ENCODE data around the gene METAP1D. TPM values are rescaled to one million over a fixed set of nuclear protein-coding genes. Genes with fewer than 3 reads are reported as not detected.
A peak's percentile ranks its signal among the peaks of the same experiment; 100 is the strongest.
"Not testable (repeated sequence)": the region's sequence is repeated elsewhere in the genome, so short reads cannot be mapped to it uniquely, and the experiment has no call there.

Gene METAP1D
- total RNA-seq, 2 donors from 2014 or later, result 5.7 to 6.5 TPM

DNA sequence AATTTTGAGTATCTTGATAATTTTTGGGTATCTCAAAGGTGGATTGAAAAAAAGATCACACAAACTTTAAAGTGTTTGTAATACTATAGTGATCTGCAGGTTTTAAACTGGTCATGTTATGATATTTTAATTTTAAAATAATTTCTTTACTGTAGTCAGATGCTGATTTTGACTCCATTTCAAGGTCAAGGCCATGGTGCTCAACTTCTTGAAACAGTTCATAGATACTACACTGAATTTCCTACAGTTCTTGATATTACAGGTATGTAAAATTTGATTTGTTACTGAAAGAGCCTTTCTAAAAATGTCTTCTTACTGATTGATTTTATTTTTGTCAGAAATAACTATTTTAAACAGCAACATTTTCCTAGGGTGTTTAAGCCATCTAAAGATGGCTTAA, 33.1 kb upstream of the METAP1D start:
- peaks cover 4% of the 10 kb centered on the region for H3K36me3 Mint-ChIP-seq (ENCODE audit: low read depth)
- no peak overlapping the region for H3K4me3 Mint-ChIP-seq
- H3K27me3 Mint-ChIP-seq, result no peaks in the 10 kb centered on the region
- H3K4me1 Mint-ChIP-seq, result peaks cover 4% of the 10 kb centered on the region
- no peak for DNase-seq
- no peak for ATAC-seq
- no peaks in the 10 kb centered on the region for H3K9me3 ChIP-seq (ENCODE audit: control insufficient read depth, low read length, poor library complexity, severe bottlenecking)
- no peak overlapping the region for H3K27ac Mint-ChIP-seq

DNA sequence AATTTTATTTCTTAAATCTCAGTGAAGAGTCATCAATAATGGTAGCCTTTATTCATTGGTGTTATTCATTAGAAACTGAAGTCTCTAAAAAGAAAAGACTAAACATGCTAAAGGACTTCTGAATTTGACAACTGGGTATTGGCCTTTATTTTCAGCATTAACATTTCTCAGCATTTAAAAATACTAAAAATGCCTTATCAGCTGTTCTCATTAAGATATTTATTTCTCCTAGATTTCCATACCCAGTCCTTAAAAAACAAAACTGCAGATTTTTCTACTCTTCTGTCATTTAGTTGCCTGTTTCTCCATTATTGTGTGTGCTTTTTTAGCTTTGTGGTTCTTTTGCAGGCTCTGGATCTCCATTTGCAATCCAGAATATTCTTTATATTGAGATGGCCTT, 31.2 kb upstream of the METAP1D start:
- Mint-ChIP-seq H3K27me3 (no peaks in the 10 kb centered on the region), H3K27ac (no peak overlapping the region)
- no peak for DNase-seq

DNA sequence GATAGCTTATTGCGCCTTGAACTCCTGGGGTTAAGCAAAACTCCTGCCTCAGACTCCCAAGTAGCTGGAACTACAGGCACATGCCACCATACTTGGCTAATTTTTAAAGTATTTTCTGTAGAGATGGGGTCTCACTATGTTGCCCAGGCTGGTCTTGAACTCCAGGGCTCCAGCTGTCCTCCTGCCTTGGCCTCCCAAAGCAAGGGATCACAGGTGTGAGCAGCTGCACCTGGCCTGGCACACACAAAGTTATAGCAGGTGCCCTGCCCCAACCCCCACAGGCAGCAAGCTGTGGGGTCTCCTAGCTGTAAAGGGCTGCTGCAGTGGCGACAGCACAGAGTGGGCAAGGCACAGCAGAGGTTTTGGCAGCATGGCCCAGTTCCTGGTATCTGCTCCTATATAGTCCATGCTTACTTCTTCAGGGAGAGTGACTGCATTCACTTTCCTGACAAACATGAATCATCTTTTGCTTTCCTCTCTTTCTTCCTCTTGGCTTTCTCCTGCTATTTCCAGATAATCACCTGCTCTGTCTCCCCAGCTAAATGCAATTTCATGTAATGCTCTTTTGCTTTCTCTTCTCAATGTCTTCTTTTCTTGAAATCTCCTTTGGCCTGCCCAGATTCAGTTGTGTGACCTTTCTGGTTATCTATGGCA, 27.3 kb upstream of the METAP1D start:
- Mint-ChIP-seq H3K36me3 (ENCODE audit: low read depth) (peaks cover 4% of the 10 kb centered on the region), H3K4me3 (no peak overlapping the region), H3K27me3 (no peaks in the 10 kb centered on the region), H3K4me1 (peaks cover 6% of the 10 kb centered on the region), H3K27ac (no peak overlapping the region)
- DNase-seq, result no peak
- no peaks in the 10 kb centered on the region for H3K9me3 ChIP-seq (ENCODE audit: control insufficient read depth, low read length, poor library complexity, severe bottlenecking)
- ATAC-seq, result no peak

More for the DNA sequence above, 31.2 kb upstream of the METAP1D start:
- no peak for ATAC-seq
- H3K4me3 Mint-ChIP-seq, result no peak overlapping the region
- peaks cover 7% of the 10 kb centered on the region for H3K4me1 Mint-ChIP-seq
- H3K36me3 Mint-ChIP-seq (ENCODE audit: low read depth), result peaks cover 8% of the 10 kb centered on the region
- no peaks in the 10 kb centered on the region for H3K9me3 ChIP-seq (ENCODE audit: control insufficient read depth, low read length, poor library complexity, severe bottlenecking)

DNA sequence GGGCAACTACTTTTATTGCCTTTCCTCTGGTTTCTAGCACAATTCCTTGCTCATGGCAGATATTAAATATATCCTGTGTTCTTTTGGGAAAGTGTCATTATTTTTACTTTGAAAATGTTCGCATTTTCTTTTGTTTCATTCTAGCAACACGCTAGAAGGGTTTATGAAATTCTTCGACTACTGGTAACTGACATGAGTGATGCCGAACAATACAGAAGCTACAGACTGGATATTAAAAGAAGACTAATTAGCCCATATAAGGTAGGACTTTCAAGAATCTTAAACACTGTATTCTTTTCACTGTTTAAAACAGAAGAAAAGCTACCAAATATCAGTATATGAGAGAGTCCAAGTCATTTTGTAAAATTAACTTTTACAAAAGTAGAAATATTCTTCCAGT, 20.6 kb upstream of the METAP1D start:
- H3K4me1 Mint-ChIP-seq, result peaks cover 9% of the 10 kb centered on the region
- H3K4me3 Mint-ChIP-seq, result no peak overlapping the region
- no peaks in the 10 kb centered on the region for H3K27me3 Mint-ChIP-seq
- no peak overlapping the region for H3K27ac Mint-ChIP-seq
- DNase-seq (no peak), ATAC-seq (no peak)
- peaks cover 17% of the 10 kb centered on the region for H3K36me3 Mint-ChIP-seq (ENCODE audit: low read depth)
- no peaks in the 10 kb centered on the region for H3K9me3 ChIP-seq (ENCODE audit: control insufficient read depth, low read length, poor library complexity, severe bottlenecking)

GRCh38 chr2:171983924-171984323, 15.8 kb upstream of the METAP1D start:
- not testable (repeated sequence) for ATAC-seq; H3K27me3 Mint-ChIP-seq; H3K27ac Mint-ChIP-seq; H3K36me3 Mint-ChIP-seq (ENCODE audit: low read depth); DNase-seq; H3K9me3 ChIP-seq (ENCODE audit: control insufficient read depth, low read length, poor library complexity, severe bottlenecking); H3K4me1 Mint-ChIP-seq; H3K4me3 Mint-ChIP-seq

DNA sequence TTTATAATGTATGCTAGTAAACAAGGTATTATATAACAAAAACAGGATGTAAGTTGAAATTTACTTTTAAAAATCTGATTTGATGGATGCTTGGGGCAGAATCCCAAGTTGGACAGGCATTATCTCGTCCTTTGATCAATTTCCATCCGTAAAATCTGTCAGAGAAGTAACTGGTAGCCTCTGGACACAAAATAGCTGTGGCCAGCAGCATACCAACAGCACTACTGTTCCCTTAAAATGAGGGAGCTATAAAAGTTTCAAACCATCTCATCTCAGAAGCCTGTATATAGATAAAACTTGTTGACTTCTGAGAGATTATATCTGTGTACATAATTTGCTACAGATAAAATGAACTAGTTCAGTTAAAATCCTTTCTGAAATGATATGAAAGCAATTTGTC, 14.7 kb upstream of the METAP1D start:
- H3K9me3 ChIP-seq (ENCODE audit: control insufficient read depth, low read length, poor library complexity, severe bottlenecking), result no peaks in the 10 kb centered on the region
- H3K4me1 Mint-ChIP-seq, result peaks cover 2% of the 10 kb centered on the region
- no peak for ATAC-seq
- H3K27me3 Mint-ChIP-seq, result no peaks in the 10 kb centered on the region
- H3K4me3 Mint-ChIP-seq, result no peak overlapping the region
- no peak for DNase-seq
- peaks cover 4% of the 10 kb centered on the region for H3K36me3 Mint-ChIP-seq (ENCODE audit: low read depth)
- no peak overlapping the region for H3K27ac Mint-ChIP-seq

GRCh38 chr2:171986778-171987177, 13.0 kb upstream of the METAP1D start:
- ATAC-seq (no peak), DNase-seq (no peak)
- Mint-ChIP-seq H3K4me3 (no peak overlapping the region), H3K36me3 (ENCODE audit: low read depth) (peaks cover 4% of the 10 kb centered on the region), H3K27me3 (no peaks in the 10 kb centered on the region), H3K4me1 (peaks cover 5% of the 10 kb centered on the region), H3K27ac (no peak overlapping the region)
- H3K9me3 ChIP-seq (ENCODE audit: control insufficient read depth, low read length, poor library complexity, severe bottlenecking), result no peaks in the 10 kb centered on the region

DNA sequence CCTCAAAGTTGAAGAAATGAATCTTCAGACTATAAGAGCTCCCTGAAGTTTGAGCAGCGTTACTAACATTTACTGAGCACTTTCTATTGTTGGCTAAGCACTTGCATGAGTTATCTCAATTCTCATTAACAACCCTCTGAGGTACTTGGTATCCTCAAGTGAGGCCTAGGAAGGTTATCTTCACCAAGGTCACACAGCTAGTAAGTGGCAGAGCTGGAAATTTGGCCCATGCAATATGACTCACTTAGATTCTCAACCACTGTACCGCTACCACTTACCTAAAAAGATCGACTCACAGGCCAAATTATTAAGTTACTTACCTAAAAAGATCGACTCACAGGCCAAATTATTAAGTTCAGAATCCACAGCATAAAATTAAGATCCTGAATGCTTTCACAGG, 8.7 kb upstream of the METAP1D start:
- H3K4me1 Mint-ChIP-seq, result peaks cover 3% of the 10 kb centered on the region
- H3K27me3 Mint-ChIP-seq, result peaks cover 31% of the 10 kb centered on the region
- DNase-seq, result no peak
- H3K27ac Mint-ChIP-seq, result no peak overlapping the region
- no peak for ATAC-seq
- H3K4me3 Mint-ChIP-seq, result no peak overlapping the region
- no peaks in the 10 kb centered on the region for H3K36me3 Mint-ChIP-seq (ENCODE audit: low read depth)
- H3K9me3 ChIP-seq (ENCODE audit: control insufficient read depth, low read length, poor library complexity, severe bottlenecking), result no peaks in the 10 kb centered on the region

- H3K9me3 ChIP-seq (ENCODE audit: control insufficient read depth, low read length, poor library complexity, severe bottlenecking), result no peaks in the 10 kb centered on the region
- H3K27me3 Mint-ChIP-seq, result peaks cover 38% of the 10 kb centered on the region
- DNase-seq, result no peak
- ATAC-seq, result no peak
- H3K4me3 Mint-ChIP-seq, result no peak overlapping the region
- no peaks in the 10 kb centered on the region for H3K36me3 Mint-ChIP-seq (ENCODE audit: low read depth)
- peaks cover 12% of the 10 kb centered on the region for H3K4me1 Mint-ChIP-seq
- H3K27ac Mint-ChIP-seq, result no peak overlapping the region
Measured at GRCh38 chr2:171995586-171995985, 4.2 kb upstream of the METAP1D start.

DNA sequence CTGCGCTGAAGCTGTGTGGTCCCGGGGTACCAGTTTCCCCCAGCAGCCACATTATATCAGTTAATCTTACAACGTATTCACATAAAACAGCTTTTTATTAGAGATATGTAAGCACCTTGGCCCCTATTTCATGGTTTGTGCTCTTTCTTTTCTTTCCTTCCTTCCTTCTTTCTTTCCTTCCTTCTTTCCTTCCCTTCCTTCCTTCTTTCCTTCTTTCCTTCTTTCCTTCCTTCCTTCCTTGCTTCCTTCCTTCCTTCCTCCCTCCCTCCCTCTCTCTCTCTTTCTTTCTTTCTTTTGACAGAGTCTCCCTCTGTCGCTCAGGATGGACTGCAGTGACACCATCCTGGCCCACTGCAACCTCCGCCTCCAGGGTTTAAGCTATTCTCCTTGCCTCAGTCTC, 3.7 kb upstream of the METAP1D start:
- Mint-ChIP-seq H3K4me3 (no peak overlapping the region), H3K36me3 (ENCODE audit: low read depth) (no peaks in the 10 kb centered on the region), H3K27ac (no peak overlapping the region), H3K27me3 (peaks cover 38% of the 10 kb centered on the region), H3K4me1 (peaks cover 10% of the 10 kb centered on the region)
- H3K9me3 ChIP-seq (ENCODE audit: control insufficient read depth, low read length, poor library complexity, severe bottlenecking), result no peaks in the 10 kb centered on the region
- DNase-seq (no peak), ATAC-seq (no peak)

- H3K4me1 Mint-ChIP-seq; H3K36me3 Mint-ChIP-seq (ENCODE audit: low read depth); ATAC-seq; H3K27ac Mint-ChIP-seq; H3K9me3 ChIP-seq (ENCODE audit: control insufficient read depth, low read length, poor library complexity, severe bottlenecking); DNase-seq; H3K4me3 Mint-ChIP-seq: not testable (repeated sequence)
- peaks cover 38% of the 10 kb centered on the region for H3K27me3 Mint-ChIP-seq
Measured at GRCh38 chr2:171997031-171997430, 2.7 kb upstream of the METAP1D start.

GRCh38 chr2:171999161-171999560, 592 bp upstream of the METAP1D start:
- peak; percentile 2 for ATAC-seq
- no peak for DNase-seq

GRCh38 chr2:172000696-172001361, 1.1 kb downstream of the METAP1D start:
- peak overlapping the region; percentile 92 for H3K4me3 Mint-ChIP-seq
- peaks cover 10% of the 10 kb centered on the region for H3K4me1 Mint-ChIP-seq
- peaks cover 9% of the 10 kb centered on the region for H3K27me3 Mint-ChIP-seq
- DNase-seq, result no peak
- H3K9me3 ChIP-seq (ENCODE audit: control insufficient read depth, low read length, poor library complexity, severe bottlenecking), result no peaks in the 10 kb centered on the region
- no peaks in the 10 kb centered on the region for H3K36me3 Mint-ChIP-seq (ENCODE audit: low read depth)
- peak overlapping the region; percentile 75 for H3K27ac Mint-ChIP-seq
- ATAC-seq, result no peak

More at GRCh38 chr2:171999161-171999560, 592 bp upstream of the METAP1D start:
- Mint-ChIP-seq H3K36me3 (ENCODE audit: low read depth) (no peaks in the 10 kb centered on the region), H3K4me1 (peaks cover 10% of the 10 kb centered on the region), H3K4me3 (peak overlapping the region; percentile 92), H3K27me3 (peaks cover 24% of the 10 kb centered on the region), H3K27ac (no peak overlapping the region)
- no peaks in the 10 kb centered on the region for H3K9me3 ChIP-seq (ENCODE audit: control insufficient read depth, low read length, poor library complexity, severe bottlenecking)

GRCh38 chr2:172007372-172007771, 7.6 kb downstream of the METAP1D start:
- ATAC-seq (no peak), DNase-seq (no peak)
- no peak overlapping the region for H3K4me3 Mint-ChIP-seq
- H3K36me3 Mint-ChIP-seq (ENCODE audit: low read depth), result peaks cover 5% of the 10 kb centered on the region
- H3K27ac Mint-ChIP-seq, result no peak overlapping the region
- H3K4me1 Mint-ChIP-seq, result peaks cover 16% of the 10 kb centered on the region
- no peaks in the 10 kb centered on the region for H3K9me3 ChIP-seq (ENCODE audit: control insufficient read depth, low read length, poor library complexity, severe bottlenecking)
- H3K27me3 Mint-ChIP-seq, result no peaks in the 10 kb centered on the region
